ENCODE results near the gene TLR2.
"Not testable (repeated sequence)": the region's sequence is repeated elsewhere in the genome, so short reads cannot be mapped to it uniquely, and the experiment has no call there.

The TLR2 gene

DNA sequence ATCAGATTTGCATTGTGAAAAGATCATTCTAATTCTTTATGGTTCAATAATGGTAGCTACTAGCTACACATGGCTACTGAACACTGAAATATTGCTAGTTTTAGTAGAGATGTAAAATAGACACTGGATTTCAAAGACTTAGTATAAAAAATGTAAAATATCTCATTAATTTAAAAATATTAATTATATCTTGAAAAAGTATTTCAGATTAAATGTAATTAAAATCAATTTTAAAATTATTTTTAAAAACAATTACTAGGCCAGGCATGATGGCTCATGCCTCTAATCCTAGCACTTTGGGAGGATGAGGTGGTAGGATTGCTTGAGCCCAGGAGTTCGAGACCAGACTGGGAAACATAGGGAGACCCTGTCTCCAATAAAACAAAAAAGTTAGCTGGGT, 20.4 kb upstream of the TLR2 start:
- DNase-seq = no peak

- not testable (repeated sequence) for DNase-seq
These were observed 17.6 kb upstream of the TLR2 start for GRCh38 chr4:153666505-153666904.

DNA sequence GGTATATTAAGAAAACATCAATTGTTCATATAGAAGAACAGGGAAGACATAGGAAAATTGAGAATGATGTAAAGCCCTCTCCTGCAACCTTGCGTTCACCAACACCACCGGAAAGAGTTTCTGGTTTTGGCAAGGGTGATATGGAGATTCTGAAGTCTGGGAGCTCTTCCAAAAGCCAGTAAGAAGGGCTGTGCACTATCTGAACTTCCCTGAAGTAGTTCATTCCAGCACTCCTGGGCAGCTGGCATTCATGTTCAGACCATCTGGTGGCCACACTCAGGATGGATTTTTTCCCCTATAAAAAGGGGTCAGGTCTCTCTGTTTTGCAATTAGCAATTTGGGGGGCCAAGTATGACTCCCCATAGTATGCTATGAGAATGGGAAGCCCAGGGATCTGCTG, 15.4 kb upstream of the TLR2 start:
- no peak for DNase-seq

DNA sequence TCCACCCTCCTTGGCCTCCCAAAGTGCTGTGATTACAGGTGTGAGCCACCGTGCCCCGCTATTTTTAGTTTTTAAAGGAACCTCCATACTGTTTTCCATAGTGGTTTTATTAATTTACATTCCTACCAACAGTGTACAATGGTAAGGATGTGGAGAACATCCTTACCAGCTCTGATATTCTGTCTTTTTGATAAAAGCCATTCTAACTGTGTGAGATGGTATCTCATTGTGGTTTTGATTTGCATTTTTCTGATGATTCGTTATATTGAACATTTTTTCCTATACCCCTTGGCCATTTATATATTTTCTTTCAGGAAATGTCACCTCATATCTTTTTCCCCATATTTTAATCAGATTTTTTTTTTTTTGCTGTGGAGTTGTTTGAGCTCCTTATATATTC, 14.2 kb upstream of the TLR2 start:
- DNase-seq = no peak

DNA sequence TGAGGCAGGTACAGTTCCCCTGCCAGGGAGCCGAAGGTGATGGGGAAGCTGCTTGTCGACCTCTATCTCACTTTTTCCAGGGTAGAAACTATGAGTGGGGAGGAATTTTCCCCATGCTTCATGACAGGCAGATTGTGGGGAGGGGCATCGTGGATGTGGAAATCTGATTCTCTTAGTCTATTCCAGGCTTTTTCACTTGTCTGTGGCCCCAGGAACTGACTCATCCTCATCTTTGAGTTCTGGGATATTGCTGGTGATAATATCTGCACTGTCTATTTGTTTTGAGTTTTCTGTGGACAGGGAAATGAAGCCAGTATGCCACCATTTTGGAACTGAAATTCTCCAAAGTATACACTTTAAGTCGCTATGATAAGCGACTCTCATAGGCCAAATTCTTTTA, 7.6 kb upstream of the TLR2 start:
- no peak for DNase-seq

DNA sequence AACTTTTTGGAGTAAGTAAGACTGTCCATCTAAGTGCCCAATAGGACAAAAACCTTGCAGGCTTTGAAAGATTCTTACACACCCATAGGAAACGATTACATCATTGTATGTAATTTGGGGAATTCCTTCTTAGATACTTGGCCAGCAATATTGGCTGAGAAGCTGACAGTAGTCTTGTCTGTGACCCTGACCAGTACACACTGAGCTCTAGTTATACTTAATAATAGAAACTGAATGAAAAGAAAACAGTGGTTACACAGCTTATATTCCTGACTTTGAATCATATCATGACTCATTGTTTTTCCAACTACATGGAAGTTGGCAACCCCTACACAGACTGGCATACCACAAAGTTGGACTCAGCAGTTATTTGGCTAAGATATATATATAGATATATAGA, 7.1 kb upstream of the TLR2 start:
- no peak for DNase-seq

GRCh38 chr4:153679486-153679885, 4.6 kb upstream of the TLR2 start:
- no peak for DNase-seq

DNA sequence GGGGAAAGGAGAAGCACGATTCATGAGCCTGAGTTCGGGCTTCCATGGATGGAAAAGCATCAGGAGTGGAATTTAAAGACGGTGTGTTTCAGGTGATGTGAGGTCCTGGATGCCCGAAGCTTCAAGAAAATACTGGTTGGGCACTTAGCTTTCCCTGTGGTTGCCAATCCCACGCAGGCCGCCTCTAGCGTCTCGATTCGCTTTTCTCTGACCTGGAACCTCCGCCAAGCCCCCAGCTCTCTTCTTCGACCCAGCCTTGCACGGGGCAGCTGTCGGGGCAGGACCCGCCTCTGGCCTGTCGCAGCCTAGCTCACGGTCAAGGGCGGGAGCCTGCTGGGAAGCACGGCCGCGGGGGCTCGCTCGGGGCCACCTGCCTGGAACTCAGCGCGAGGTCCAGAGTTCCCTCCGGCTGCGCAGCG, 308 bp upstream of the TLR2 start:
- DNase-seq = no peak

GRCh38 chr4:153684971-153685371, 891 bp downstream of the TLR2 start:
- no peak for DNase-seq

GRCh38 chr4:153704522-153704921, 20.4 kb downstream of the TLR2 start:
- no peak for DNase-seq

GRCh38 chr4:153705743-153706468, 21.8 kb downstream of the TLR2 start:
- DNase-seq = no peak

DNA sequence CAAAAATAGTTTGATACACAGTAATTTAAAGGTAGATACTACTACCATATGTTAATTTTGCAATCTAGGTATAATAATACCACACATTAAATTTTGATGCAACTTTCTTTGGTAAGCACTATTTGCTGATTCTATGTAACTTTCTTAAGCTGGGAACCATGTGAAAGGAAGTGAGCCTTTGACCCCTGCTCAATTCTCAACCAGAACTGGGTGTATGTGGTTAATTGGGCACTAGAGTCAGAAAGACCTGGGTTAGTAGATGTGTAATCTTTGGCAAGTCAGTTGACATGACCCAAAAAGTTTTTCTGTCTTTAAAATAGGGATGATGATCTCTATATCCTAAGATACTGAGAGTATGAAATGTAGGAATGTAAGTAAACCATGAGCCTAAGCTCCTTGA, 22.4 kb downstream of the TLR2 start:
- no peak for DNase-seq

DNA sequence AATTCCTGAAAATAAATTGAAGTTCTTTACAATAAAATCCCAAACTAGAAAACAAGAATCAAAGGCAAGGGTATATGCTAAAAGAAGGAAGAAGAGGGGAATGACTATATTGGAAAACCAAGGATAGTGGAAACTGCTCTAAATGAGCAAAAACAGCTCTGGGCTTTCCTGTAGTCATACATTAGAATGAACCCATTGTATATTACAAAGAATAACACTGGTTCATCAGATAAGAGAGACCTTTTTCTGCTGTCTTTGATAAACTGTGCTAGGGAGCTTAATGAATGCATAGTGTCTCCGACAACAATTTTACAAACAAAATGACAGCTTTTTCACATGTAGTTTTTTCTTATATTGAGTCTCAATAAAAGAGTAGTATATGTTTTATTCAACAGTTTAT, 26.6 kb downstream of the TLR2 start:
- DNase-seq = no peak

DNA sequence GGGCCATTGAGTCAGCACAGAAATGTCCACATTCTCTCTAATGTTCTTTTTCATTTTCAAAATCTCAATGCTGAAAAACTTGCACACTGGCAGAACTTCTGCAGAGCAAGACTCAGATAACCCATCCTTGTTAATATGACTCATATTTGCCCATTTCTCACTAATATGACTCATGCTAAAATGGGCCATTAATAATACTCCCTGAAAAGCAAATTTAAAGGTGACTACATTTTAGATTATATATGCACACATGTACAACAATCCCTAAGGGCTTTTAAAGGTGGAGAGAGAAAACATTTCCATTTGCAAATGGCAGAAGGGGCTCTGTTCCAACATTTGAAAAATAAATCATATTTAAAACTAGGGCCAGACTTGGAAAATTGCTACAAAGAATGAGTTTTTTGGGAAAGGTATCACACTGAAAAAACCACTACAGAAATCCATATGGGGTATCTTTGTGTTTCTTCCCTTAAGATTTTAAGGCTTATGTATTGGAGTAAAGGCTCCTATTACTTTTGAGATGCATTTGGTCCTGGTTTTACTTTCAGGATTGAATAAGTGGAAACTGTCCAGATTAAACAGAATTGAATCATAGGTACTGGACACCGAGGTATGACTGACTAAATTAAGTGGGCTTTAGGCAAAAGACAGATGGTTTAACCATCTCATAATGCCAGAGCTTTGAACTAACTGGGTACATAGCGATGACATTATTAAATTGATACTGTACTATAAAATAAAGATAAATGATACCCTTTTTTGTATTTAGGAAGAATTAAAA, 30.0 kb downstream of the TLR2 start:
- no peak for DNase-seq

DNA sequence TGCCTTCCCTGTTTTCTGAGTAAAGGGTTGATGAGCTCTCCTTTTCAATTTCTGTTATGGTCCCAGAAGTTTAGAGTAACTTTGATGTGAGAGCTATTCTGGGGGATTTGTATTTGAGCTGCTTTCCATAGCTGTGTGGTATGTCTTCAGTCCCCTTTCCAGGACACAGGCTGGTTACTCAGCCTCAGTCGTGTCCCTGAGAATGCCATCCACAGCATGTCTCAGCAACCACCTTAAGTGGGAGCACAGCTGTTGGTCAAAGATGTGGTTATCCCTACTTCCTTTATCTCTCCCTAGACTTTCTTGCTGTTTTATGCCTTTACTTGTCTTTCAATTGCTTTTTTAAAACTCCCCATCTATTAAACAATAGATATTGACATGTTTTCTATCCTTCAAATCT, 38.0 kb downstream of the TLR2 start:
- no peak for DNase-seq

- no peak for DNase-seq
These were observed 40.5 kb downstream of the TLR2 start for GRCh38 chr4:153724606-153725005.

- DNase-seq = no peak
These were observed 41.2 kb downstream of the TLR2 start for GRCh38 chr4:153725136-153725830.

- DNase-seq = no peak
These were observed 41.7 kb downstream of the TLR2 start for GRCh38 chr4:153725831-153726154.

DNA sequence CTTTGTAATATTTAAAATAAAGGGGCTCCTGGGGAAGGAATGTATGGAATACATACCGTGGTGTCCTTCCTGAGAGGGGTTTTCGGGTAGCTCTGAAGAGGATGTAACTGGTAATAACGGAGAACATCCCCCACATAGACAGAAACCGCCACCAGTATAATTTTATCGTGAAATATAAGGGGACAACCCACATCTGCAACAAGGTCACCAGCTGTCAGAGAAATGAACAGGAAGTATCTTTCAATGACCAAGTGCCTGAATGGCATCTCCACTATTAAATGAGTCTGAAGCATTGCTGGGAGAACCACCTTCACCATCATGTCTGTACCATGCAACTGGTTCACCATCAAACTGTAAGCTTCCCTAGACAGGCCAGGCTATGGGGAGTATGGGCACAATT, 44.1 kb downstream of the TLR2 start:
- no peak for DNase-seq

- no peak for DNase-seq
These were observed 44.6 kb downstream of the TLR2 start for GRCh38 chr4:153728660-153729059.

- DNase-seq = no peak
These were observed 45.8 kb downstream of the TLR2 start for GRCh38 chr4:153729895-153730294.

- DNase-seq = no peak
These were observed 47.2 kb downstream of the TLR2 start for GRCh38 chr4:153731239-153731638.

GRCh38 chr4:153733751-153734448, 49.8 kb downstream of the TLR2 start:
- no peak for DNase-seq
